HG03439 (cell line): ENCODE results near the gene PAGR1.
"Not testable (repeated sequence)": the region's sequence is repeated elsewhere in the genome, so short reads cannot be mapped to it uniquely, and the experiment has no call there.

Experiments
- ATAC-seq: cut with Tn5 transposase; IDR thresholded peaks from one replicate; pipeline ENCODE4 v1.9.1; 2021; ENCODE audit warnings: mild to moderate bottlenecking, moderate library complexity; ENCODE audit not compliant: unreplicated experiment

PAGR1 gene

DNA sequence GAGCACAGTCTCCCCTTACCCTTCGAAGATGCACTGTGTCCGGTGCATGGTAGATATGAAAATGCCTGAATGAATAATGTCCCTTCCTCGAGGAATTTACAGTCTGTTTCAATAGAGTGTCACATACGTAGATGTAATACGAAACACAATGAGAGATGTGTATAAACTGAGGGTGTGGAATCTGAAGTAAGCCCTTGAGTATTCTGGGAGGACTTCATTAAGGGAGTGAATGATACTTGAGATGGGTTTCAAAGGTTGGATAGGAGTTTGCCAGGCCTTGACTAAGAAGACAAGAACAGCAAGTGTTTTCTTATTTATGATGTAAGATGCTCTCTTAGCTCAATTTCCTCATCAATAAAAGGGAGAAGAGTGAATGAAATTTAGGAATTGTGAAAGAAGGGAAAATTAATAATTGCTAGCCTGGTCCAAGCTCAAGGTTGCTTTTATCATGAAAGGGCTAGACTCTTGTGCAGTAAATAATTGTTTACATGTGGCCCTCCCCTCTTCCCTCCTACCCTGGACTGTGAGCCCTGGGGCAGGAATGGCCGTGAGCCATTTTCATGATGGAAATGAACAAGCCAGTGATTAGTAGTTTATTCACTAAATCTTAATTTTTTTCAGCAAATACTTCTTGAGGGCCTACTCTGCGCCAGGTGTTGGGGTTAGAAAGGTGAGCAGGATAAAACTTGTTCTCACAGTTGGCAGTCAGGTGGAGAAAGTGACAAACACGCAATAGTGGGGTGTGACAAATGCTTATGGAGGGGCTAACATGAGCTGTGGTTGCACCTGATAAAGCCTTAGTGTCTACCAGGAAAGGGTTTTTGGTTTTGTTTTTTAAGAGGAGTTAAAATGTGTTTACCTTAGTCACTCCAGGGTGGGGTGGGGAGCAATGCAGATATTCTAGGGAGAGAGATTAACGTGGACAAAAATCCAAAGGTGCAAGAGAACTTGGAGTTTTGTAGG, 23.8 kb upstream of the PAGR1 start:
- no peak for ATAC-seq

DNA sequence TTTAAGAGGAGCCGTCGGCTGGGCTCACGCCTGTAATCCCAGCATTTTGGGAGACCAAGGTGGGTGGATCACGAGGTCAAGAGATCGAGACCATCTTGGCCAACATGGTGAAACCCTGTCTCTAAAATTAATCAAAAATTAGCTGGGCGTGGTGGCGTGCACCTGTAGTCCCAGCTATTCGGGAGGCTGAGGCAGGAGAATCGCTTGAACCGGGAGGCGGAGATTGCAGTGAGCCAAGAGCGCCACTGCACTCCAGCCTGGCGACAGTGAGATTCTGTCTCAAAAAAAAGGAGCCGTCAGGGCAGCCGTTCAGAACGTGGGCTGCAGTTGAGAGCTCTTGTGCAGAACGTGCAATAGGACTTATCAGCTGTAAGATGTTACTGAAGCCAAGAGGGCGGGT, 22.8 kb upstream of the PAGR1 start:
- not testable (repeated sequence) for ATAC-seq

DNA sequence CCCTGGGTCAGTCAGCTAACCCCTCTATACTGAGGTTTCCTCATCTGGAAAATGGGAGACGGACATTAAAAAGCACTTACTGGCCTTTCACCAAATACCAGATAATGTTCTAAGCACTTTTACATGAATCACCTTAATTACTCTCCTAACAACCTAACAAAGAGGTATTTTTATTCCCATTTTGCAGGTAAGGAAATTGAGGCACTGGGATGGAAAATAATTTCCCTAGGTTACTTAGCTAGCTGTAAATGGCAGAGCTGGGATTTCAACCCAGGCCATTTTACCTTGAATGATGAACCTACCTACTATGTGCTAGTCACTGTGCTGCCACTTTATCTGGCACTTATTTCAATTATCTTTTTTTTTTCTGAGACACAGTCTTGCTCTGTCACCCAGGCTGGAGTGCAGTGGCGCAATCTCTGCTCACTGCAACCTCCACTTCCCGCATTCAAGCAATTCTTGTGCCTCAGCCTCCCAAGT, 21.7 kb upstream of the PAGR1 start:
- no peak for ATAC-seq

DNA sequence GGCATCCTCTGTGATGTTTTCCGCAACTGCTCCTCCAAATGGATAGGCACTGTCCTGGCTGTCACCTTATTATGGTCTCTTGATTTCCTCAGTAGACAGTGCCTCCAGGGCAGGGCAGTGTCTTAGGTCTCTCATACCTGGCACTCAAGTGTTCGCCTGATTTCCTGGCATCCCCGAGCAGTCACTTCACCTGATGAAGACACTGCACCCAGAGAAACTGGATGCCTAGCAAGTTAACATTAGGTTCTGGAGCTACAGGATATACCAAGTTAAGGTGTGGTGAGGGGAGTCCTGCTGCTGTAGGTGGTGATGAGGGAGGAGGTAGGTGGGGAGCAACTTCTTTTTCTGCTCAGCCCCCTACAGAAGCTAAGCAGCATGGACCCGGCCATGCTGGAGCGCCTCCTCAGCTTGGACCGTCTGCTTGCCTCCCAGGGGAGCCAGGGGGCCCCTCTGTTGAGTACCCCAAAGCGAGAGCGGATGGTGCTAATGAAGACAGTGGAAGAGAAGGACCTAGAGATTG, 13.5 kb upstream of the PAGR1 start:
- ATAC-seq, result no peak

DNA sequence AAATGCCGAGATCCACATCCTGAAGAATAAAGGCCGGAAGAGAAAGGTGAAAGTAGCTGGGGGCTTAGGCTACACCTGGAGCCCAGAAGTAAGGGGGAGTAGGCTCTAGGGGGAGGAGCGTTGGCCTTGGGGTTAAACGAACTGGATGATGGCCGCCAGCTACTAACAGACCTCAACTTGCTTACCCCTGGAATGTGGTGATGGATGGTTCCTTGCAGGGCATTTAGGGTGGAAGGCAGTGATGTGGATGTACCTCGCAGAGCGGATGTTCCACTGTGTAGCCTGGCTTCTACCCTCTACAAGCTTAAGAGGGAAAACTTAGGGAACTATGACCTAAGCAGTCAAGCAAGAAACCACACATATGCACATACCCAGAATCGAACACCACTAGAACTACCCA, 11.9 kb upstream of the PAGR1 start:
- ATAC-seq, result no peak

DNA sequence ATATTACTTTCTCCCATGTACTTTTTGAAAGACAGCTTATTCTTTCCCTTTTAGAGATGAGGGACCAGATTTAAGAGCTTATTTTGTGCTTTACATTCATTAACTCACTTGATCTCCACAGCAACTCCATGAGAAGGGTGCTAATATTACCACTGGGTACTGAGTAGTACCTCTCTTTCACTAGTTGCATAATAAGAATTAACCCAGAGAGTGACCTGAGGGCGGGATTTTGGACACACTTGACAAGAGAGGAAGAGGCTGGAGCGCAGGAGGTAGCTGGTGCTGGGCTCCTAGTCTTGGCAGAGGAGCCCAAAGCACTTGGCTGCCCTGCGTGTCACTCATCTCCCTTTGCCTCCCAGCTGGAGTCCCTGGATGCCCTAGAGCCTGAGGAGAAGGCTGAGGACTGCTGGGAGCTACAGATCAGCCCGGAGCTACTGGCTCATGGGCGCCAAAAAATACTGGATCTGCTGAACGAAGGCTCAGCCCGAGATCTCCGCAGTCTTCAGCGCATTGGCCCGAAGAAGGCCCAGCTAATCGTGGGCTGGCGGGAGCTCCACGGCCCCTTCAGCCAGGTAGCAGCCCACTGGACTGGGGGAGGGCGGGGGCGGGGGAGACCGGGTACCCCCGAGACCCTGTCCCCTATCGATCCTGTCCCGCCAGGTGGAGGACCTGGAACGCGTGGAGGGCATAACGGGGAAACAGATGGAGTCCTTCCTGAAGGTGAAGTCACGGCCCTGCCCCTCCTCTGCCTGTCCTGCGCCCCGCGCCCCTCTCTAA, 11.3 kb upstream of the PAGR1 start:
- ATAC-seq, result no peak

DNA sequence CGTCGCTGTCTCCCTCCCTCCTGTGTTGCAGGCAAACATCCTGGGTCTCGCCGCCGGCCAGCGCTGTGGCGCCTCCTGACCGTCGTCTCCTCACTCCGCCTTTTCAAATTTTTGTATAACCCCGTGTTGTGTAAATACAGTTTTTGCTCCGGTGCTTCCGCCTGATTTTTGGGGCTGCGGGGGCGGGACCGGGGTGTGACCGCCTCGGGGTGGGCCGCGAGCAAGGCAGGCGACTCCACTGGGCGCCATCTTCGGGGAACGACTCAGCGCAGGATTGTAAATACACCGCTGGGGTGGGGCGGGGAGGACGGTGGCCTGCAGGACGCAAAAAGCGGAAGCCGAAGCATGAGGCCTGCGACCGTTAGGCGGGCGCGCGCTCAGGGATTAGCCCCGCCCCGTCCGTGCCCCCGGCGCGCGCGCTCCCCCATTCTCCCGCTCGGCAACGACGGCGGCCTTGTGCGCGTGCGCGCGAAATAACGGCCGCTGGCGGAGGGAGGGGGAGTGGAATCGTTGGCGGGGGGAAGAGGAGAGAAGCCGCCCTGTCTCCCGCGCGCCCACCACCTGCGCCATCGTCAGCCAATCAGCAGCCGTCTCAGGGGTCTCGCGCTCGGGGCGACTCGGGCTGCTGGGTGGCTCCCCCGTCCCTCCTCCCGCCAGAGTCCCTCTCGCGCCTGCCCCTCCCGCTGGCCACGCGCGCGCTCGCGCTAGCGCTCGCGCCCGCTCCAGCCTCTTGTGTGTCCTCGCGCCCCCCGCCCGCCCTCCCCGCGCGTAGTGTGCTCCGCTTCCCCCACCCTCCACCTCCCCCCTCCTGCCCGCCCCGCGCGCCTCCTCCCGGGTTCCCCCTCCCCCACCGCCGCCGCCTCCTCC, 10.5 kb upstream of the PAGR1 start:
- peak; percentile 56 for ATAC-seq

DNA sequence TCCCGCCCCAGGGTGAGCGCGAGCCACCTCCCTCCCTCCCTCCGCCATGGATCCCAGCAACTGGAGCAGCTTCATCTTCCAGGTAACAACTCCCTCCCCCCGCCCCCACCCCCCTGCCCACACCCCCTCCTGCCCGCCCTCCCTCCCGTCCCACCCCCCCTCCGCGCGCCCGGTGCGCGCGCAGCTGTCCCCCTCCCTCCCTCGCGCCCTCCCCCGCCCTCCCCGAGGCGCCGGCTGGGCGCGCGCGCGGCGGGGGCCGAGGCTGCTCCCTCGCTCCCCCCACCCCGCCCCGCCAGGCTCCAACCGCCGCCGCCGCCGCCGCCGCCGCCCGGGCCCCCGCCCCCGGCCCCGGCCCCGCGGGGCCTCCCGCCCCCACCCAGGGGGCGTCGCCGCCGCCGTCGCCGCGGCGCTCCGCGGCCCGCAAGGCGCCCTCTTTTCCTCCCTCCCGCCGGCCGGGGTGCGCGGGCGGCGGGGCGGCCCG, 9.8 kb upstream of the PAGR1 start, which contains the start of gene MAZ:
Gene MAZ (plus strand): TSS at position 431 of the 481 bp plus-strand sequence. CDS start 173 bp downstream, outside the sequence.
- ATAC-seq, result no peak

DNA sequence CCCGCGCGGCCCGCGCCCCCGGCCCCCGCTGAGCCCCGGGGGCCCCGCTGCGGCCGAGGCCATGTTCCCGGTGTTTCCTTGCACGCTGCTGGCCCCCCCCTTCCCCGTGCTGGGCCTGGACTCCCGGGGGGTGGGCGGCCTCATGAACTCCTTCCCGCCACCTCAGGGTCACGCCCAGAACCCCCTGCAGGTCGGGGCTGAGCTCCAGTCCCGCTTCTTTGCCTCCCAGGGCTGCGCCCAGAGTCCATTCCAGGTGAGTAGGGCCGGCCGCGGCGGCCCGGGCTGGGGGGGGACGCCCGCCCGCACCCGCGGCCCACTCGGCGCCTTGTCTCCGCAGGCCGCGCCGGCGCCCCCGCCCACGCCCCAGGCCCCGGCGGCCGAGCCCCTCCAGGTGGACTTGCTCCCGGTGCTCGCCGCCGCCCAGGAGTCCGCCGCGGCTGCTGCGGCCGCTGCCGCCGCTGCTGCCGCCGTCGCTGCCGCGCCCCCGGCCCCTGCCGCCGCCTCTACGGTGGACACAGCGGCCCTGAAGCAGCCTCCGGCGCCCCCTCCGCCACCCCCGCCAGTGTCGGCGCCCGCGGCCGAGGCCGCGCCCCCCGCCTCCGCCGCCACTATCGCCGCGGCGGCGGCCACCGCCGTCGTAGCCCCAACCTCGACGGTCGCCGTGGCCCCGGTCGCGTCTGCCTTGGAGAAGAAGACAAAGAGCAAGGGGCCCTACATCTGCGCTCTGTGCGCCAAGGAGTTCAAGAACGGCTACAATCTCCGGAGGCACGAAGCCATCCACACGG, 9.1 kb upstream of the PAGR1 start:
- ATAC-seq, result peak; percentile 0

DNA sequence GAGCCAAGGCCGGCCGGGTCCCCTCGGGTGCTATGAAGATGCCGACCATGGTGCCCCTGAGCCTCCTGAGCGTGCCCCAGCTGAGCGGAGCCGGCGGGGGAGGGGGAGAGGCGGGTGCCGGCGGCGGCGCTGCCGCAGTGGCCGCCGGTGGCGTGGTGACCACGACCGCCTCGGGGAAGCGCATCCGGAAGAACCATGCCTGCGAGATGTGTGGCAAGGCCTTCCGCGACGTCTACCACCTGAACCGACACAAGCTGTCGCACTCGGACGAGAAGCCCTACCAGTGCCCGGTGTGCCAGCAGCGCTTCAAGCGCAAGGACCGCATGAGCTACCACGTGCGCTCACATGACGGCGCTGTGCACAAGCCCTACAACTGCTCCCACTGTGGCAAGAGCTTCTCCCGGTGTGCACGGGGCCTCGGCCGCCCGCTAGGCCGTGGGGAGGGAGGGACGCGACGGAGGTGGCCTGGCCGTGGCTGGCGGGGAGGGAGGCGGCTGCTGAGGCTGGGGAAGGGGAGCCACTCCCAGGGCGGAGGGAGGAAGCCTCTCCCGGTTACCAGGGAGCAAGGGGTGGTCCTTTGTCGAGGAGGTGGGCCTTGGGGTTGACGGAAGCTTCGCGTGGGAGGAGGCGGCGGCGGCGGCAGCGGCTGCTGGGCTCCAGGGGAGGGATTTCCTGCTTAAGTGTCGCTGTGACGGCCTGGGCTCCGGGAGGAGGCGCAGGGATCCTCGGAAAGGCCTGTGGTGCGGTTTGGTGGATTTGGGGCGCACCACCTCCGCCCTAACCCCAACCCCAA, 8.3 kb upstream of the PAGR1 start:
- peak; percentile 31 for ATAC-seq

DNA sequence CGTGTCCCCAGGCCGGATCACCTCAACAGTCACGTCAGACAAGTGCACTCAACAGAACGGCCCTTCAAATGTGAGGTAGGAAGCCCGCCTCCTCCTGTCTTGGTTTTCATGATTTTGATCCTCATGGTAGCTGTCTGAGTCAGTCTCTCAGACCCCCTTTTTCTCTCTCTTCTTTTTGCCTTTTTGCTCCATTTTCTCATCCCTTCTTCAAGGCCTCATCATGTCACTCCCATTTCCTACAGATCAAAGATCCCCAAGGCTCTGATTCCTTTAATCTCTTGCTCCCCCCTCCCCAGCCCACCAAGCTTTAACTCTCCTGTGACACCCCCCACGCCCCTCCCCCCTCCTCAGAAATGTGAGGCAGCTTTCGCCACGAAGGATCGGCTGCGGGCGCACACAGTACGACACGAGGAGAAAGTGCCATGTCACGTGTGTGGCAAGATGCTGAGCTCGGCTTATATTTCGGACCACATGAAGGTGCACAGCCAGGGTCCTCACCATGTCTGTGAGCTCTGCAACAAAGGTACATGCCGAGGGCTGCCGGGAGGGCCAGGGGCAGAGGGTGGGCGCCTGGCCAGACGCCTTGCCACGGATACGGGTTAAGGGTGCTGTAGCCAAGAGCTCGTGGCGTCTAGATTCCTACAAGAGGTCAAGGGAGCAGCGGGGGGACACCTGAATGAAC, 7.6 kb upstream of the PAGR1 start:
- no peak for ATAC-seq

DNA sequence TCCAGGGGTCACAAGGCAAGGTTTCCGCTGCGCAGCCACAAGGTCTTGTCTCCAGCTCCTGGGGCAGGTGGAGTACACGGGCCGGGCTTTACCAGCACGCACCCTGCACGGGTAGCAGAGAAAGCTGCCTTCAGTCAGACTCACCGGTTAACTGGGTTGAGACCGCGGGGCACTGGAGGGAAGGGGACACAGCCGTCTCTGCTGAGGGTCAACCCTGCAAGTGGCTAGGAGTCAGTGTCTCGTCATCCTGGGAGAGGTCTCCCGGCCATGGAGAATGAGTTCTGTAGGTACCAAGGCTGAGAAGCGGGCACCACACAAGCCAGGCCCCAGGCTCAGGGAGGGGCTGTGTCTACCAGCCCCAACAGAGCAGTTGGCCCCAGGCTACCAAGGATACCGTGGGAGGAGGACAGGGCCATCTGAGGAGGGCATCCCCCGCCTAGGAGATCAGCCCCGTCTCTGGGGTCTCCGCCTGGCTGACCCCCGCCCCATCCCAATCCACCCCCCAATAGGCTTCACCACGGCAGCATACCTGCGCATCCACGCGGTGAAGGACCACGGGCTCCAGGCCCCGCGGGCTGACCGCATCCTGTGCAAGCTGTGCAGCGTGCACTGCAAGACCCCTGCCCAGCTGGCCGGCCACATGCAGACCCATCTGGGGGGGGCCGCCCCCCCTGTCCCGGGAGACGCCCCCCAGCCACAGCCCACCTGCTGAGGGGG, 6.8 kb upstream of the PAGR1 start:
- ATAC-seq, result no peak

DNA sequence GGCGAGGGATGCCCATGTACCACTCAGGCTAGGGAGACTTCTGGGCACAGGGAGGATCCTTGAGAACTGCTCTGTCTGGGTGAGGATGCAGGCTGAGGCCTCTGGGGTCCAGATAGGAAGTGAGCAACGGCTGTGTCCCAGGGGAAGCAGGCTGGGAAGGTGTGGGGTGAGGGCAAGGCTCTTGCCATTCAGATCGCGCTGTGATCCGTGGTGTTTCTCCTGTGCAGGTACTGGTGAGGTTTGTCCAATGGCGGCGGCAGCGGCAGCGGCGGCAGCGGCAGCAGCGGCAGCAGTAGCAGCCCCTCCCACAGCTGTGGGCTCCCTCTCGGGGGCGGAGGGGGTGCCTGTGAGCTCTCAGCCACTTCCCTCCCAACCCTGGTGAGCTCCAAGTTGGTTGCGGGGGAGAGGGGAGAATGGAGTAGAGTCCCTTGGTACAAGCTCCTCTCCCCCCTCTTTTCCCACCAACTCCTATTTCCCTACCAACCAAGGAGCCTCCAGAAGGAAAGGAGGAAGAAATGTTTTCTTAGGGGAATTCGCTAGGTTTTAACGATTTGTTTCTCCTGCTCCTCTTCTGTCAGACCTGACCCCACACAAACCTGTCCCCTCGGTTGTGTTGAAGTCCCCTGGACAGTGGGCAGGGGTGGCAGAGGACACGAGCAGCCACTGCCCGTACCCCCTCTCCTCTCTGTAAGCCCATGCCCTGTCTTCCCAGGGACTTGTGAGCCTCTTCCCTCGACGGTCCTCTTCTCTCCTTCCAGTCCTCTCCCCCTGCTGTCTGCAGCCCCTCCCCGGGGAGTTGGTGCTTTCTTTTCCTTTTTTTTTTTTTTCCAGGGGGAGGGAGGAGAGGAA, 5.9 kb upstream of the PAGR1 start:
- no peak for ATAC-seq

DNA sequence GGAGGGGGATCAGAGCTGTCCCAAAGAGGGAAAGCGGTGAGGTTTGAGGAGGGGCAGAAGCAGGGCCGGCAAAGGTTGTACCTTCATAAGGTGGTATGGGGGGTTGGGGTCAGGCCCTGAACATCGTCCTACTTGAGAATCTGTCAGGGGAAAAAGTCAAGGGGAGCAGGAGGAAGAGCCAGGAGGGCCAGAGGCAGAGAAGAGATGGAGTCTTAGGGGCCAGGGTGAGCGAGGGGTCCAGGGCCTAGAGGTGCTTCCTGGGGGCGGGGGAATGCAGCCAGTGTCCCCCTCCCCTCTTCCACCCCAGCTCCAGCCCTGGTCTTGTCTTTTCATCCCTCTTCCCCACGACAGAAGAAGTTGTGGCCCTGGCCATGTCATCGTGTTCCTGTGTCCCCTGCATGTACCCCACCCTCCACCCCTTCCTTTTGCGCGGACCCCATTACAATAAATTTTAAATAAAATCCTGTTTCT, 5.2 kb upstream of the PAGR1 start:
- ATAC-seq, result no peak

DNA sequence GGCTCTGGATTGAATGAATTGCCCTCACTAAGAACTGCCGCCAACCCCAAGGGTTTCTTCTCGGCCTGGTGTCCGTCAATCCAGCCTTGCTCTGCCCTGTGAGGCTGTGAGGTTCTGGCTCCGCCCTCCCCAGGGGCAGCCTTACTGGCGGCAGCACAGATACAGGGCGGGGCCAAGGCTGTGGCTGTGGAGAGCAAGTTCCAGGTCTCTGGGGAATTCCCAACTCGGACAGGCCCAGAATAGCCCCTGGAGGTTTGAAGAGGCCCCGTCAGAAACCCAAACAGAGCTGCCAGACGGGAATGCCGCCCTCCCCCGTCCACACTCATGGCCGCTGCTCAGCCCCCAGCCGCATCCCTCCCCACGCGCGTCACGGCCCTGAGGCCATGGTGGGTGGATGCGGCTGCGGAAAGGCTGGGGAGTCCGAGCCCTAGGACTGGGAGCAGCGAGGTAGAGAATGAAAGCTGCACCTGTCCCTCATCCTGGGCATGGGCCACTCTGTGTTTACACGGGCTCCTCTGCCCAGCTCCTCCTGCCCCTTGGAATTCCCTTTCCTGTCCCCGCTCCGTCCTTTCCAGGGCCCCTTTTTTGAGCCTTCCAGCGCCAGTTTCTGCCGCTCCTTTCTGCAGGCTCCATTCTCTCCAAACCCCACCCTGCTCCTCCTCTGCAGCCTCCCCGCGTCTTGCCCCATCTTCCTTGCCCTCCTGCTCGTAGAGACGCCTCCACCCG, 4.6 kb upstream of the PAGR1 start:
- peak; percentile 19 for ATAC-seq
